OCI-LY1 (cell line): Measurements from ENCODE around the gene ESM1.

Source experiments
- CTCF ChIP-seq: fragments of 200-600 bp; sonication (generic), shearing (Covaris generic); IDR thresholded peaks from 2 replicates; pipeline ENCODE4 v1.5.1; 2017; ENCODE audit warnings: mild to moderate bottlenecking, antibody characterized with exemption, low read length, moderate library complexity, mixed read lengths
- EZH2 ChIP-seq: fragments of 200-600 bp; sonication (generic), shearing (Covaris generic); IDR thresholded peaks from 2 replicates; pipeline ENCODE4 v1.8.0; 2017; ENCODE audit warnings: borderline replicate concordance, mixed run types, mild to moderate bottlenecking, antibody characterized with exemption, low read length, moderate library complexity, mixed read lengths

GRCh38 chr5:54985301-54986268, at the start of gene ESM1:
- TF ChIP-seq EZH2 (no peak), CTCF (no peak)
